Glutamatergic neuron (in vitro differentiated cells): ENCODE measurements around the gene IZUMO1. TPM values are rescaled to one million over a fixed set of nuclear protein-coding genes. Genes with fewer than 3 reads are reported as not detected.

Experiments used
- DNase-seq: peaks from one replicate; pipeline ENCODE4 v3.0.0; 2022
- H3K27ac Mint-ChIP-seq: one replicate; pipeline ENCODE4 v1.8.0; 2020; ENCODE audit warnings: mild to moderate bottlenecking, mixed read lengths, inconsistent platforms; ENCODE audit not compliant: unreplicated experiment
- H3K27me3 Mint-ChIP-seq: one replicate; pipeline ENCODE4 v1.8.0; 2020; ENCODE audit warnings: mild to moderate bottlenecking, moderate library complexity, mixed read lengths, inconsistent platforms; ENCODE audit not compliant: unreplicated experiment
- H3K36me3 Mint-ChIP-seq: one replicate; pipeline ENCODE4 v1.8.0; 2020; ENCODE audit warnings: mild to moderate bottlenecking, mixed read lengths, inconsistent platforms; ENCODE audit not compliant: unreplicated experiment
- H3K4me1 Mint-ChIP-seq: one replicate; pipeline ENCODE4 v1.8.0; 2020; ENCODE audit warnings: mild to moderate bottlenecking, low read depth, mixed read lengths, inconsistent platforms; ENCODE audit not compliant: unreplicated experiment
- H3K4me3 Mint-ChIP-seq: one replicate; pipeline ENCODE4 v1.8.0; 2020; ENCODE audit warnings: mild to moderate bottlenecking, mixed read lengths, inconsistent platforms; ENCODE audit not compliant: unreplicated experiment
- H3K9me3 Mint-ChIP-seq: one replicate; pipeline ENCODE4 v1.8.0; 2020; ENCODE audit warnings: mild to moderate bottlenecking, moderate library complexity, mixed read lengths, inconsistent platforms; ENCODE audit not compliant: unreplicated experiment
- CTCF ChIP-seq: fragments of 200-600 bp; sonication (generic); IDR thresholded peaks from one replicate; pipeline ENCODE4 v1.5.0; 2021; ENCODE audit not compliant: partially characterized antibody, unreplicated experiment
- total RNA-seq: library from RNA; stranded (reverse); fragmentation: NEBNext Ultra II Directional; extraction: Animal tissue kit (Norgen Biotek cat#: 25700); gene quantifications from one replicate; pipeline ENCODE4 v1.2.1, GENCODE V29; 2021; ENCODE audit not compliant: unreplicated experiment

Gene IZUMO1
- total RNA-seq, 1 donor from 2014 or later, result not detected

- DNase-seq, result no peak
- H3K27ac Mint-ChIP-seq, result no peak overlapping the region
- H3K27me3 Mint-ChIP-seq, result peaks cover 5% of the 10 kb centered on the region
- peaks cover 14% of the 10 kb centered on the region for H3K36me3 Mint-ChIP-seq
- no peaks in the 10 kb centered on the region for H3K9me3 Mint-ChIP-seq
- no peak for TF ChIP-seq CTCF
- no peak overlapping the region for H3K4me3 Mint-ChIP-seq
- H3K4me1 Mint-ChIP-seq, result no peaks in the 10 kb centered on the region
These were observed 38.2 kb downstream of the IZUMO1 start for GRCh38 chr19:48708471-48708870.

DNA sequence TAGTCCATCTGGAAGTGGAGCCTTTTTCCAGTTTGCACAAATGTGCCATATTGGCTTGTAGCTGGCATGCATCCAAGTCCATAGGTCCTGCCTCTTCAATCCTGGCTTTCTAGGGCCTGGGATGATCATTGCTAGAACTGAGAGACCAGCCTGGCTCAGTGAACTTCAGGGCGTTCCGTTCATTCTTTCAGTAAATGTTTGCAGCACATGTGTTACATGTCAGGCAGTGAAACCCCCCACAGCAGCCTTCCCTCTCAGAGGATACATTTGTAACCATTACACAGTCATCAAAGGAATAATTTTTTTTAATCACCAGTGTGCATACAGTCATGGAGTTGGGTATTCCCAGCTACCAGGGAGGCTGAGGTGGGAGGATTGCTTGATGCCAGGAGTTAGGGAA, 41.3 kb downstream of the IZUMO1 start:
- Mint-ChIP-seq H3K36me3 (peaks cover 15% of the 10 kb centered on the region), H3K27ac (no peak overlapping the region), H3K4me3 (no peak overlapping the region), H3K9me3 (no peaks in the 10 kb centered on the region), H3K4me1 (no peaks in the 10 kb centered on the region), H3K27me3 (peaks cover 3% of the 10 kb centered on the region)
- no peak for TF ChIP-seq CTCF
- DNase-seq, result no peak

DNA sequence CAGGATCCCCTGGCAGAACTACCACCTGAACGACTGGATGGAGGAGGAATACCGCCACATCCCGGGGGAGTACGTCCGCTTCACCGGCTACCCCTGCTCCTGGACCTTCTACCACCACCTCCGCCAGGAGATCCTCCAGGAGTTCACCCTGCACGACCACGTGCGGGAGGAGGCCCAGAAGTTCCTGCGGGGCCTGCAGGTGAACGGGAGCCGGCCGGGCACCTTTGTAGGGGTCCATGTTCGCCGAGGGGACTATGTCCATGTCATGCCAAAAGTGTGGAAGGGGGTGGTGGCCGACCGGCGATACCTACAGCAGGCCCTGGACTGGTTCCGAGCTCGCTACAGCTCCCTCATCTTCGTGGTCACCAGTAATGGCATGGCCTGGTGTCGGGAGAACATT, 43.4 kb downstream of the IZUMO1 start:
- TF ChIP-seq CTCF, result no peak
- no peak overlapping the region for H3K4me3 Mint-ChIP-seq
- H3K4me1 Mint-ChIP-seq, result no peaks in the 10 kb centered on the region
- DNase-seq, result no peak
- H3K9me3 Mint-ChIP-seq, result no peaks in the 10 kb centered on the region
- H3K36me3 Mint-ChIP-seq, result peaks cover 13% of the 10 kb centered on the region
- H3K27ac Mint-ChIP-seq, result no peak overlapping the region
- H3K27me3 Mint-ChIP-seq, result peaks cover 2% of the 10 kb centered on the region

DNA sequence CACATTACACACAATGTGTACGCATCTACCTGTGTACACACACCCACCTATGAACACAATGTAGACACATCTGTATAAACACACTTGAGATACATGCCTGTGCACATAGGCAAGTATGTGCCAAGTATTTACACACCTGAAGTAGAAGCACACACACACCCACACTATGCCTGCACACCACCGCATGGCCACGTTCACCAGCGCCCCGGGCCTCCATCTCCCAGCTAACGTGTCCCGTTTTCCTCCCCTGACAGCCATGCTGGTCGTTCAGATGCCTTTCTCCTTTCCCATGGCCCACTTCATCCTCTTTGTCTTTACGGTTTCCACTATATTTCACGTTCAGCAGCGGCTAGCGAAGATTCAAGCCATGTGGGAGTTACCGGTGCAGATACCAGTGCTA, 44.0 kb downstream of the IZUMO1 start:
- DNase-seq, result no peak
- H3K4me3 Mint-ChIP-seq, result no peak overlapping the region
- H3K9me3 Mint-ChIP-seq, result no peaks in the 10 kb centered on the region
- H3K36me3 Mint-ChIP-seq, result peaks cover 10% of the 10 kb centered on the region
- TF ChIP-seq CTCF, result no peak
- no peak overlapping the region for H3K27ac Mint-ChIP-seq
- peaks cover 2% of the 10 kb centered on the region for H3K27me3 Mint-ChIP-seq
- no peaks in the 10 kb centered on the region for H3K4me1 Mint-ChIP-seq

- Mint-ChIP-seq H3K36me3 (no peaks in the 10 kb centered on the region), H3K9me3 (no peaks in the 10 kb centered on the region), H3K4me1 (no peaks in the 10 kb centered on the region), H3K27me3 (peaks cover 5% of the 10 kb centered on the region), H3K27ac (no peak overlapping the region), H3K4me3 (no peak overlapping the region)
- no peak for DNase-seq
- no peak for TF ChIP-seq CTCF
These were observed 48.7 kb downstream of the IZUMO1 start for GRCh38 chr19:48698046-48698445.
